GM23248 (cell line): ENCODE results near the gene KIAA1671. TPM values are rescaled to one million over a fixed set of nuclear protein-coding genes. Genes with fewer than 3 reads are reported as not detected.

Experiments
- DNase-seq: peaks from one replicate; pipeline ENCODE4 v3.0.0-alpha.2; 2015
- H2AFZ ChIP-seq: fragments of 200-600 bp; sonication (generic); 2 replicates; pipeline ENCODE4 v1.6.1; 2016; ENCODE audit warnings: antibody characterized with exemption
- H3F3A ChIP-seq: fragments of 200-600 bp; sonication (generic); 2 replicates; pipeline ENCODE4 v1.6.1; 2016; ENCODE audit warnings: mild to moderate bottlenecking, antibody characterized with exemption, mixed run types; ENCODE audit not compliant: insufficient read depth
- H3K27ac ChIP-seq: fragments of 200-600 bp; sonication (generic); 2 replicates; pipeline ENCODE4 v1.5.1; 2016; ENCODE audit warnings: mild to moderate bottlenecking
- H3K27me3 ChIP-seq: fragments of 200-600 bp; sonication (generic); replicated peaks from 2 replicates; pipeline ENCODE4 v1.6.1; 2016; ENCODE audit warnings: mild to moderate bottlenecking; ENCODE audit not compliant: insufficient read depth
- H3K36me3 ChIP-seq: fragments of 200-600 bp; sonication (generic); 2 replicates; pipeline ENCODE4 v1.6.1; 2016; ENCODE audit warnings: low read depth, mild to moderate bottlenecking
- H3K4me1 ChIP-seq: fragments of 200-600 bp; sonication (generic); 2 replicates; pipeline ENCODE4 v1.6.1; 2016; ENCODE audit warnings: mild to moderate bottlenecking; ENCODE audit not compliant: insufficient read depth
- H3K4me2 ChIP-seq: fragments of 200-600 bp; sonication (generic); one replicate; pipeline ENCODE4 v1.6.1; 2016; ENCODE audit warnings: mild to moderate bottlenecking; ENCODE audit not compliant: unreplicated experiment
- H3K4me3 ChIP-seq: fragments of 200-600 bp; sonication (generic); 2 replicates; pipeline ENCODE4 v1.5.1; 2016; ENCODE audit warnings: mild to moderate bottlenecking
- H3K79me2 ChIP-seq: fragments of 200-600 bp; sonication (generic); 2 replicates; pipeline ENCODE4 v1.6.1; 2016; ENCODE audit warnings: mild to moderate bottlenecking; ENCODE audit not compliant: insufficient read depth
- H3K9ac ChIP-seq: fragments of 200-600 bp; sonication (generic); 2 replicates; pipeline ENCODE4 v1.6.1; 2016; ENCODE audit warnings: mild to moderate bottlenecking
- H3K9me2 ChIP-seq: fragments of 200-600 bp; sonication (generic); 2 replicates; pipeline ENCODE4 v1.6.1; 2016; ENCODE audit warnings: mixed run types, mild to moderate bottlenecking, moderate library complexity; ENCODE audit not compliant: insufficient read depth
- H3K9me3 ChIP-seq: fragments of 200-600 bp; sonication (generic); one replicate; pipeline ENCODE4 v1.6.1; 2017; ENCODE audit warnings: low read depth
- H4K20me1 ChIP-seq: fragments of 200-600 bp; sonication (generic); 2 replicates; pipeline ENCODE4 v1.6.0; 2016; ENCODE audit not compliant: insufficient read depth
- EZH2 ChIP-seq: fragments of 200-600 bp; sonication (generic); IDR thresholded peaks from 2 replicates; pipeline ENCODE4 v1.6.1; 2018; ENCODE audit warnings: antibody characterized with exemption, mild to moderate bottlenecking; ENCODE audit not compliant: insufficient read depth, poor library complexity, severe bottlenecking
- EZH2phosphoT487 ChIP-seq: fragments of 200-600 bp; sonication (generic); IDR thresholded peaks from 2 replicates; pipeline ENCODE4 v1.6.1; 2018; ENCODE audit warnings: antibody characterized with exemption, moderate library complexity, mild to moderate bottlenecking, low read depth; ENCODE audit not compliant: insufficient read depth
- WGBS, 2 experiments: methylation state at CpG; one replicate each; pipeline ENCODE4 v1.1.6; 2015 to 2017; ENCODE audit warnings: low lambda C conversion rate in 2 of 2, low coverage in 1 of 2; ENCODE audit errors: missing lambda C conversion rate in 2 of 2; 5-methylcytosine and 5-hydroxymethylcytosine counted together
- in situ Hi-C: fragments of 300-500 bp; cut with MboI; formaldehyde crosslinking; loops from 2 replicates; pipeline ENCODE4 v1.15.0; 2020
- polyA plus RNA-seq: library from polyadenylated mRNA; unstranded; fragments of >200 nt; fragmentation: Nextera tagmentation; extraction: Ambion mirVana; gene quantifications from 2 replicates; pipeline ENCODE4 v1.2.1, GENCODE V29; 2016
- total RNA-seq: library from RNA; depleted of rRNA; stranded (reverse); fragments of >200 nt; shearing (Covaris generic); gene quantifications from 2 replicates; pipeline ENCODE4 v1.2.3, GENCODE V29; 2014

KIAA1671 gene
- total and polyA plus RNA-seq, 2 experiments from 2014 or later: 0.25 to 0.76 TPM

DNA sequence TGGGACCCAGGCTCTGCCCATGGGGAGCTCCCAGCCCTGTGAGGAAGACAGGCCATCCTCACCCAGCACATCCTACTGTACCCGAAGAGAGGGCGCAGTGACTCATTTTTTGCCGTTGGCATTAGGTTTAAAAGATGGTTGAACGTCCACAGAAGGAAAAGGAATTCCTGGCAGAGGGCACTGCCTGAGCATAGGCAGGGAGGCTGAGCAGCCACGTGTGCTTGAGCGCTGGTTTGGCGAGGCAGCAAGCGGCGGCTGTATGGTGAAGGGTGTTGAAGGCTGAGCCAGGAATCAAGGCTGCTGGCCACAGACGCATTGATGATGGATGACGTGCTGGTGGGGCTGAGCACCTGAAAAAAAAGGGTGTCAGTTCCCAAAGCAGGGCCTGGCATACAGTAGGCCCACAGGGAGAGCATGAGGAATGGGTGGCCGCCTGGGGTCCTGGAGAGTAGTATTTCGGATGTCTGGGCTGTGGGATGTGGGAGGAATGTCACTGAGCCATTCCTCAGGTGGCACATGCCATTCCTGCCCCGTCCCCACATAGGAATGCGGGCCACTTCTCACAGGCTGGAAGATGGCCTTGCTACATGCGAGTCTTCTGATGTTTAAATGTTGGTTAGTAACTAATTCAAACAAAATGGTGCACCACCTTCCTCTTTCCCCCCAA, 112.5 kb downstream of the KIAA1671 start:
- Histone ChIP-seq H3K9ac (no peak overlapping the region), H3K9me3 (no peaks in the 10 kb centered on the region), H3K36me3 (no peaks in the 10 kb centered on the region), H2AFZ (no peak overlapping the region), H3K4me1 (no peaks in the 10 kb centered on the region), H3K79me2 (no peaks in the 10 kb centered on the region), H3K27me3 (peaks cover 21% of the 10 kb centered on the region), H3F3A (no peaks in the 10 kb centered on the region), H3K4me3 (no peak overlapping the region), H3K4me2 (no peak overlapping the region), H3K27ac (no peak overlapping the region), H4K20me1 (no peaks in the 10 kb centered on the region), H3K9me2 (no peaks in the 10 kb centered on the region)
- WGBS, 2 experiments: 68 to 71% methylated on average over 16 of the region's 16 CpGs
- TF ChIP-seq EZH2 (no peak), EZH2phosphoT487 (no peak)
- in situ Hi-C loops: no loop called here
- no peak for DNase-seq

DNA sequence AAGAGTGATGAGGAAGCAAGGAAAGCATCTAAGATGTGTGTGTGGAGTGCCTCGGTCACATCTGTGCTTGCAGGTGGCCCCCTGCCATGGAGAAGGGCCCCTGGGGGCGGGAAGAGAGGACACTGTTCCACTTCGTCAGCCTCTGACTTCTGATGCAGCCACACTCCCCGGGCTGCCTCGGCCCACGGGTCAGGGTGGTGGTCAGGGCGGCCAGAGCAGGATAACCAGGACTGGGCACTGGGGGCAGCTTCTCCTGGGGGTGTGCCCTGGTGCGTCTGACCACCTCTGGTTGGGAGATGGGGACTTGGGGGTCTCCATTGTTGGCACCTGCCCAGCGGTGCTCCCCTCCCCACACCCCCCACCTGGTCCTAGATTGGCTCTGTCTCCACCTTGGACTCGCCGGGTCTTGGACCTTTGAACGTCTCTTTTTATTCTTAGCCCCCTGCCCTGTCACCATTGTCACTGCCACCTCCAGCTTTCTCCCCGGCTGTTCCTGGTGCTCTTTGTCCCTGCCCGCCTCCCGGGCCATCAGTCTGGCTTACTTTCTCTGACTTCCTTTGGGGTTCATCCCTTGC, 114.4 kb downstream of the KIAA1671 start:
- no peak overlapping the region for H3K4me3 ChIP-seq
- no peaks in the 10 kb centered on the region for H3K4me1 ChIP-seq
- no peaks in the 10 kb centered on the region for H3K9me2 ChIP-seq
- WGBS, 2 experiments: 73 to 76% methylated on average over 13 to 14 of the region's 15 CpGs
- TF ChIP-seq EZH2 (no peak), EZH2phosphoT487 (no peak)
- DNase-seq: no peak
- H3K4me2 ChIP-seq: no peak overlapping the region
- H3K9ac ChIP-seq: no peak overlapping the region
- H3K36me3 ChIP-seq: no peaks in the 10 kb centered on the region
- no peaks in the 10 kb centered on the region for H3F3A ChIP-seq
- no peak overlapping the region for H3K27ac ChIP-seq
- no peaks in the 10 kb centered on the region for H3K9me3 ChIP-seq
- peaks cover 24% of the 10 kb centered on the region for H3K27me3 ChIP-seq
- in situ Hi-C loops: no loop called here
- H4K20me1 ChIP-seq: no peaks in the 10 kb centered on the region
- H3K79me2 ChIP-seq: no peaks in the 10 kb centered on the region
- H2AFZ ChIP-seq: no peak overlapping the region

DNA sequence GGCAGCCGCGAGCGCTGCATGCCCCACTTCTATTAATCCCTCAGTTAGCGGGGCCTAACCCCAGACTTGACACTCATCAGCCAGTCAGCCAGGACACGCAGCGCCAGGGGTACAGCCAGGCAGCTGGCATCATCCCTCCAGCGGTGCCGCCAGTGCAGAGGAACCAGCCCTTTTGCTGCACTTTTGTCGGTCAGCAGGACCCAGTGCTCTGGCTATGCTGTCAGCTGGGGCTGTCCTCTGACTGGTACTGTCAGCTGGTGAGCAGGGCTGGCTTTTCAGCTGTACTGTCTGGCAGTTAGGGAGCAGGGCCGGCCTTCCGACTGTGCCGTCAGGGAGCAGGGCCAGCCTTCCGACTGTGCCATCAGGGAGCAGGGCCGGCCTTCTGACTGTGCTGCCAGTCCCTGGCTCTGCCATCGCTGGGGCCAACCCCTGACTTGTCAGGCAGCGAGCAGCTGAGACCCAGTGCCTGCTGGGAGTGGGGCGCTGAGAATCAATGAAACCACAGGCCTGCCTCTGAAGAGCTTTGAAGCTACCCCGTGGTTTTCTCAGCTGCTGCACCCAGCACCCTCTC, 115.4 kb downstream of the KIAA1671 start:
- no peaks in the 10 kb centered on the region for H3K36me3 ChIP-seq
- 14 to 17% methylated on average over 18 of the region's 18 CpGs for WGBS, 2 experiments
- H3K4me2 ChIP-seq: no peak overlapping the region
- no peak overlapping the region for H3K4me3 ChIP-seq
- H2AFZ ChIP-seq: no peak overlapping the region
- in situ Hi-C loops: no loop called here
- no peaks in the 10 kb centered on the region for H4K20me1 ChIP-seq
- H3K4me1 ChIP-seq: no peaks in the 10 kb centered on the region
- no peaks in the 10 kb centered on the region for H3K79me2 ChIP-seq
- TF ChIP-seq EZH2: no peak
- TF ChIP-seq EZH2phosphoT487: no peak
- H3F3A ChIP-seq: no peaks in the 10 kb centered on the region
- no peak overlapping the region for H3K9ac ChIP-seq
- peaks cover 24% of the 10 kb centered on the region for H3K27me3 ChIP-seq
- H3K9me2 ChIP-seq: no peaks in the 10 kb centered on the region
- H3K27ac ChIP-seq: no peak overlapping the region
- no peaks in the 10 kb centered on the region for H3K9me3 ChIP-seq
- peak; percentile 32 for DNase-seq

DNA sequence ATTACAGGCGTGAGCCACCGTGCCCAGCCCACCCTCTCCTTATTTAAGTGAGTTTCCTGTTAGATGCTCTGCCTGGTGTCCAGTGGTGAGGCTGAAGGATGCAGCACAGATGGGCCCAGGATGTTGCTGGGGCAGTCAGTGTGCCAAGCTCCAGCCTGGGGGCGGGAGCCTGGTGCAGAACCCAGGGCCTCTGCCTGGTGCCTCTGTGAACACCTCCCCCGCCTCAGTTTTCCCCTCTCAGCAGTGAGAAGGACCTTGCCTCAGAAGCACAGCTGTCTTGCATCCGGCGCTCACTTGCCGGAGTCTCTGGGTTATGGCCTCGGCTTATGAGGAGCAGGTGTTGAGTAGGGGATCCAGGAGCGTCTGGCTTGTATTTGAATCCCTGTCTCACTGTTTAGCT, 116.2 kb downstream of the KIAA1671 start:
- Histone ChIP-seq H2AFZ (no peak overlapping the region), H3K36me3 (no peaks in the 10 kb centered on the region), H3K79me2 (no peaks in the 10 kb centered on the region), H3K9ac (no peak overlapping the region), H3K4me2 (no peak overlapping the region), H3K27ac (no peak overlapping the region), H3F3A (no peaks in the 10 kb centered on the region), H4K20me1 (no peaks in the 10 kb centered on the region), H3K27me3 (peaks cover 24% of the 10 kb centered on the region), H3K4me1 (no peaks in the 10 kb centered on the region), H3K4me3 (no peak overlapping the region), H3K9me2 (no peaks in the 10 kb centered on the region), H3K9me3 (no peaks in the 10 kb centered on the region)
- 79 to 80% methylated on average over 9 of the region's 9 CpGs for WGBS, 2 experiments
- no peak for TF ChIP-seq EZH2phosphoT487
- TF ChIP-seq EZH2: no peak
- no peak for DNase-seq
- in situ Hi-C loops: no loop called here
